ENCODE data around the gene PRDX1.

GRCh38 chr1:45516036-45516435 lies 5.6 kb downstream of the PRDX1 start:
- no peak for TF ChIP-seq SP2 (IDR thresholded peaks at IDR 0.05; ENCODE audit: low read length)
- no peak for TF ChIP-seq RBBP5 (IDR thresholded peaks at IDR 0.05; ENCODE audit: borderline replicate concordance, low read depth, low read length)
- TF ChIP-seq CHD2 (IDR thresholded peaks at IDR 0.05; ENCODE audit: low read length), result no peak
- no peak for TF ChIP-seq RAD21 (IDR thresholded peaks at IDR 0.05 in 1 of 2, conservative IDR thresholded peaks at IDR 0.05 in 1 of 2; ENCODE audit: low read depth in 2 of 2, low read length in 2 of 2)
- TF ChIP-seq CTCF (IDR thresholded peaks at IDR 0.05; ENCODE audit: control extremely low read depth in 1 of 3, insufficient read depth in 1 of 3, low read depth in 1 of 3, low read length in 3 of 3), result no peak
- no peak for TF ChIP-seq CREB1 (IDR thresholded peaks at IDR 0.05)
- no peak for TF ChIP-seq POLR2AphosphoS5 (IDR thresholded peaks at IDR 0.05; ENCODE audit: low read depth, low read length)
- no peak for TF ChIP-seq CBX5 (IDR thresholded peaks at IDR 0.05; ENCODE audit: low read depth, low read length)

All from H1 (cell line).